Astrocyte (in vitro differentiated cells and primary cell): ENCODE data around the gene FADS2.

Experiments
- EZH2 ChIP-seq: IDR thresholded peaks from 2 replicates; pipeline ENCODE4 v1.6.1; 2012; ENCODE audit warnings: mild to moderate bottlenecking, low read length, inconsistent platforms; ENCODE audit not compliant: insufficient read depth
- TF ChIP-seq, protein P1 (sequence below): IDR thresholded peaks from 2 replicates; pipeline ENCODE4 v1.5.1; 2011; ENCODE audit warnings: low read depth, mild to moderate bottlenecking, inconsistent platforms, low read length, moderate library complexity; ENCODE audit not compliant: insufficient read depth

DNA sequence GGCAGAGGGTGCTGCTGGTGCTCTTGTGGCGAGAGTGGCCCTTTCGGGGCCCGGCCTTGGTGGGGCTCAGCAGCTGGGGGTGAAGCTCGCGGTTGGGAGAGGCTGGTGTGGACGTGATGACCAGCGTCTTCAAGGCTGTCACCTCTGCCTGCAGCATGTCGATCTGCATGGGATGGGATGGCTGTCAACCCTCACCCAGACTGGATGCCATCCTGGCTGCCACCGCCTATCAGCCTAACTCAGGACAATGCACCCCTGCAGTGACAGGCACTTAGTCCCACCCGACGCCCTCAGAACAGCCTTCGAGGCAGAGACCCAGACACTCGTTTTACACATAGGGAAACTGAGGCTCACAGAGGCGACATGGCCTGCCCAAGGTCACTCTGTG, 78.4 kb downstream of the FADS2 start:
- TF ChIP-seq, protein P1, sequence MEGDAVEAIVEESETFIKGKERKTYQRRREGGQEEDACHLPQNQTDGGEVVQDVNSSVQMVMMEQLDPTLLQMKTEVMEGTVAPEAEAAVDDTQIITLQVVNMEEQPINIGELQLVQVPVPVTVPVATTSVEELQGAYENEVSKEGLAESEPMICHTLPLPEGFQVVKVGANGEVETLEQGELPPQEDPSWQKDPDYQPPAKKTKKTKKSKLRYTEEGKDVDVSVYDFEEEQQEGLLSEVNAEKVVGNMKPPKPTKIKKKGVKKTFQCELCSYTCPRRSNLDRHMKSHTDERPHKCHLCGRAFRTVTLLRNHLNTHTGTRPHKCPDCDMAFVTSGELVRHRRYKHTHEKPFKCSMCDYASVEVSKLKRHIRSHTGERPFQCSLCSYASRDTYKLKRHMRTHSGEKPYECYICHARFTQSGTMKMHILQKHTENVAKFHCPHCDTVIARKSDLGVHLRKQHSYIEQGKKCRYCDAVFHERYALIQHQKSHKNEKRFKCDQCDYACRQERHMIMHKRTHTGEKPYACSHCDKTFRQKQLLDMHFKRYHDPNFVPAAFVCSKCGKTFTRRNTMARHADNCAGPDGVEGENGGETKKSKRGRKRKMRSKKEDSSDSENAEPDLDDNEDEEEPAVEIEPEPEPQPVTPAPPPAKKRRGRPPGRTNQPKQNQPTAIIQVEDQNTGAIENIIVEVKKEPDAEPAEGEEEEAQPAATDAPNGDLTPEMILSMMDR = no peak
- TF ChIP-seq EZH2 = no peak
